ENCODE data around the gene CEP152. TPM values are rescaled to one million over a fixed set of nuclear protein-coding genes. Genes with fewer than 3 reads are reported as not detected.

The CEP152 gene
- total RNA-seq, 1 donor from 2014 or later: 4.7 TPM

- DNase-seq (ENCODE audit: low read depth in 2 of 2): no peak
These were observed 107.3 kb downstream of the CEP152 start for GRCh38 chr15:48703544-48703943.

GRCh38 chr15:48702569-48703236 lies 108.2 kb downstream of the CEP152 start:
- DNase-seq (ENCODE audit: low read depth in 2 of 2): no peak

GRCh38 chr15:48696627-48697312 lies 114.1 kb downstream of the CEP152 start:
- peak in 1 of 2 donors; percentile 6 for DNase-seq (ENCODE audit: low read depth in 2 of 2)

GRCh38 chr15:48695827-48696573 lies 114.9 kb downstream of the CEP152 start:
- DNase-seq (ENCODE audit: low read depth in 2 of 2): no peak

- DNase-seq (ENCODE audit: low read depth in 2 of 2): peak in 1 of 2 donors; percentile 58
These were observed 115.6 kb downstream of the CEP152 start for GRCh38 chr15:48695088-48695826.

- DNase-seq (ENCODE audit: low read depth in 2 of 2): no peak
These were observed 117.4 kb downstream of the CEP152 start for GRCh38 chr15:48693484-48693883.

- no peak for DNase-seq (ENCODE audit: low read depth in 2 of 2)
These were observed 122.4 kb downstream of the CEP152 start for GRCh38 chr15:48688493-48688892.

Other genes with a start within 250 kb of the CEP152 start
- 72.1 and 94.6 TPM in 2 replicates for gene FBN1, start 165.4 kb downstream of the CEP152 start, total RNA-seq
- gene EID1, start 67.1 kb upstream of the CEP152 start, total RNA-seq: 122 and 133 TPM in 2 replicates
- 0.25 and 0.51 TPM in 2 replicates for gene SHC4, start 152.8 kb upstream of the CEP152 start, total RNA-seq
- 18.1 and 27.3 TPM in 2 replicates for gene SECISBP2L, start 235.4 kb upstream of the CEP152 start, total RNA-seq

Measured in dermis microvascular lymphatic vessel endothelial cell (primary cell).